Ovary (tissue), 9 donors: ENCODE results near the gene PPIL4. TPM values are rescaled to one million over a fixed set of nuclear protein-coding genes. Genes with fewer than 3 reads are reported as not detected.

Experiments used
- DNase-seq, 5 donors: peaks; one replicate each; pipeline ENCODE4 v3.0.0-alpha.2; 2019 to 2020
- H3K27ac ChIP-seq, 2 donors: fragments of 200-600 bp; one replicate each; pipeline versions ENCODE4 v1.5.1 to v1.8.0; 2019 to 2022
- H3K27me3 ChIP-seq: fragments of 200-600 bp; one replicate; pipeline ENCODE4 v1.8.0; 2022
- H3K36me3 ChIP-seq: fragments of 200-600 bp; sonication (generic); one replicate; pipeline ENCODE4 v1.5.1; 2019
- H3K4me1 ChIP-seq: one replicate; pipeline ENCODE4 v1.8.1; 2013; ENCODE audit warnings: mild to moderate bottlenecking, moderate library complexity; ENCODE audit not compliant: insufficient read depth
- H3K4me3 ChIP-seq: fragments of 200-600 bp; sonication (generic); one replicate; pipeline ENCODE4 v1.5.1; 2017
- H3K9me3 ChIP-seq, 2 donors: fragments of 200-600 bp in 1 of 2; sonication (generic) in 1 of 2; one replicate each; pipeline versions ENCODE4 v1.5.1 to v1.8.1; 2013 to 2019; ENCODE audit warnings: mild to moderate bottlenecking in 1 of 2, moderate library complexity in 1 of 2
- CTCF ChIP-seq, 3 donors: fragments of 450-650 bp in 2 of 3; fragments of 200-600 bp in 1 of 3; IDR thresholded peaks; one replicate each; pipeline versions ENCODE4 v1.5.1 to v1.8.0; 2016 to 2022; ENCODE audit warnings: antibody characterized with exemption in 3 of 3, mild to moderate bottlenecking in 1 of 3
- EP300 ChIP-seq: sonication (generic); formaldehyde crosslinking; IDR thresholded peaks from one replicate; pipeline ENCODE4 v1.6.1; 2017; ENCODE audit warnings: antibody characterized with exemption
- POLR2A ChIP-seq: fragments of 450-650 bp; IDR thresholded peaks from one replicate; pipeline ENCODE4 v1.6.1; 2017; ENCODE audit warnings: antibody characterized with exemption, mild to moderate bottlenecking, moderate library complexity
- WGBS, 3 donors: extraction: QIAGEN DNeasy Blood & Tissue Kit in 1 of 3; methylation state at CpG; one replicate each; pipeline versions ENCODE4 v1.1.5 to v1.1.7; 2013 to 2017; 5-methylcytosine and 5-hydroxymethylcytosine counted together
- intact Hi-C, 4 donors: fragments of 100-400 bp; cut with DNase I; formaldehyde crosslinking; loops; one replicate each; pipeline versions ENCODE4 v1.11.0 to v1.15.1; 2022 to 2023
- polyA plus RNA-seq, 2 donors: library from polyadenylated mRNA; stranded (reverse); fragments of 200-250 nt in 1 of 2; fragments of 350-450 nt in 1 of 2; fragmentation: Illumina TruSeq in 1 of 2; extraction: RNeasy Lipid Tissue Mini Kit (QIAGEN cat#74804) in 1 of 2; gene quantifications; one replicate each; pipeline ENCODE4 v1.2.3, GENCODE V29; 2013 to 2014
- total RNA-seq, 7 donors: library from RNA; depleted of rRNA in 2 of 7; stranded (reverse); fragments of >200 nt in 2 of 7; fragmentation: NEBNext Ultra II Directional in 3 of 7; extraction: Animal tissue kit (Norgen Biotek cat#: 25700) in 3 of 7; gene quantifications; one replicate each; pipeline versions ENCODE4 v1.1.0 to v1.2.4, GENCODE V29; 2016 to 2023
- donor health status: DM: no; HTN: no; CAD: no; lungs with moderate emphysema.
- donor health status: DM: no; HTN: no; CAD: no.
- donor health status: Bipolar disorder and iron deficiency.
- donor health status: DM: yes; HTN: yes; CAD: no.
- donor health status: DM: no; HTN: no; CAD: no.
- donor health status: DM: yes; HTN: yes; CAD: no.

PPIL4 gene
- total and polyA plus RNA-seq, 9 donors, result 29.4 to 50.6 (median 37.8) TPM

- peak; percentile 29 to 67 (median 58) for DNase-seq
- WGBS, 3 donors, result 0 to 1% (median 0%) methylated on average over 16 of the region's 16 CpGs
- H3K27ac ChIP-seq, result peak overlapping the region; percentile 48 to 93
- TF ChIP-seq CTCF (IDR thresholded peaks at IDR 0.05), result peak in 1 of 3 donors; percentile 2
- TF ChIP-seq POLR2A, result no peak
- peak overlapping the region; percentile 97 for H3K4me3 ChIP-seq
- no peaks in the 10 kb centered on the region for H3K36me3 ChIP-seq
- H3K27me3 ChIP-seq, result no peaks in the 10 kb centered on the region
- no peaks in the 10 kb centered on the region for H3K9me3 ChIP-seq
- peaks cover 10% of the 10 kb centered on the region for H3K4me1 ChIP-seq
- intact Hi-C loops, result loop anchor here in 1 of 4 donors (10.0 kb wide), 1 partner anchor 379 kb away; the partner anchor contains the start of gene RAET1G
Observed at GRCh38 chr6:149545258-149545753, 537 bp downstream of the PPIL4 start.

DNA sequence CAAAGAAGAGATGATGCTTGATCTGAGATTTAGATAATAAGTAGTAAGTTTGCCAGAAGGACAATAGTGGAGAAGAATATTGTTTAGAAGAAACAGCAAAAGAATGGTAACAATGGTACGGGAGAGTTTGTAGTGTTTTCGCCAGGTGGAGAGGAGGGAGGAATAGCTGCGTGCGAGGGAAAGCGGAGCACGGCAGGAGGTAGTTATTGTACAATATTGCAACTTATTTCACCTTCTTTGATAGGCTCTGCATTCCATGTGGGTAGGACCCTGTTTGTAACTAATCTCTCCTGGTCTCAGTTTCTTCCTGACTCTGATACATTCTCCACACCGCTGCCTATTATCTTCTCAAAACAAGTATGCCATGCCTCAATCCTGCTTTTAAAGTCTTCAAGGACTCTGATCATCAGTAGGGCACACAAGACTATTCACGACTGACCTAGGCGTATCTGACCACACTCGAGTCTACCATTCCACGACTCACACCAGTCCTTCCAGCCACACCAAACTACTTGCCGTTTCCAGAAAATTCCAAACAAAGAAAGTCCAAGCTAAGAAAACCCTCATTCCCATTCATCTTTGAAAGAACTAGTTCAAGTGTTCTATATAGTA is 1.1 kb downstream of the PPIL4 start:
- no peak overlapping the region for H3K27ac ChIP-seq
- no peak for DNase-seq
- TF ChIP-seq CTCF (IDR thresholded peaks at IDR 0.05) (no peak), POLR2A (no peak), EP300 (no peak)
- H3K9me3 ChIP-seq, result no peaks in the 10 kb centered on the region
- intact Hi-C loops, result loop anchor here in 1 of 4 donors (10.0 kb wide), 1 partner anchor 380 kb away; the partner anchor contains the start of gene RAET1G
- WGBS, 3 donors, result 9 to 20% (median 10%) methylated on average over 12 of the region's 12 CpGs
- peak overlapping the region; percentile 97 for H3K4me3 ChIP-seq
- peaks cover 11% of the 10 kb centered on the region for H3K4me1 ChIP-seq
- H3K36me3 ChIP-seq, result no peaks in the 10 kb centered on the region
- no peaks in the 10 kb centered on the region for H3K27me3 ChIP-seq

GRCh38 chr6:149541139-149541538 is 4.7 kb downstream of the PPIL4 start:
- Histone ChIP-seq H3K36me3 (no peaks in the 10 kb centered on the region), H3K27ac (no peak overlapping the region), H3K9me3 (no peaks in the 10 kb centered on the region), H3K4me1 (peaks cover 9% of the 10 kb centered on the region), H3K4me3 (no peak overlapping the region), H3K27me3 (no peaks in the 10 kb centered on the region)
- TF ChIP-seq CTCF (IDR thresholded peaks at IDR 0.05) (no peak), EP300 (no peak), POLR2A (no peak)
- intact Hi-C loops, result loop anchor here in 1 of 4 donors (10.0 kb wide), 1 partner anchor 384 kb away; the partner anchor contains the start of gene RAET1G
- 80 to 86% (median 81%) methylated on average over 2 of the region's 2 CpGs for WGBS, 3 donors
- no peak for DNase-seq

DNA sequence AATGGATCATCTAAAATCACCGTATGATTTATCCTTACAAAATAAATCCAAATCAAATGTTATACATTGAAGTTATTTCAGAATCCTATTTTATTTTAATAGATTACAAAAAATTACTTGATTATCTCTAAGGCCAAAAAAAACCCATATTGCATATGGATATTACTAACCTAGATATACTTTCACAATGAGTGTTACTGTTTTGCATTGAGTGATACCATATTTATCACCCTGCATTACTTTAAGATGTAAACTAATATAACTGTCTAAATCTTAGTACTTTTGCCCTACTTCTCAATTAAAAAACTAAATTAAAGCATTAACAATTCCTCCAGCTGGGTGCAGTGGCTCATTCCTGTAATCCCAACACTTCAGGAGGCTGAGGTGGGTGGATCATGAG is 11.1 kb downstream of the PPIL4 start:
- no peaks in the 10 kb centered on the region for H3K27me3 ChIP-seq
- no peak for DNase-seq
- no peaks in the 10 kb centered on the region for H3K4me1 ChIP-seq
- 82 to 92% (median 88%) methylated on average over 1 of the region's 1 CpG for WGBS, 3 donors
- intact Hi-C loops, result no loop called here
- no peak overlapping the region for H3K4me3 ChIP-seq
- H3K27ac ChIP-seq, result no peak overlapping the region
- no peaks in the 10 kb centered on the region for H3K36me3 ChIP-seq
- TF ChIP-seq CTCF (IDR thresholded peaks at IDR 0.05) (no peak), EP300 (no peak), POLR2A (no peak)
- H3K9me3 ChIP-seq, result no peaks in the 10 kb centered on the region
